Right cardiac atrium (tissue), 5 donors: ENCODE results near the gene FGF12. TPM values are rescaled to one million over a fixed set of nuclear protein-coding genes. Genes with fewer than 3 reads are reported as not detected.
A peak's percentile ranks its signal among the peaks of the same experiment; 100 is the strongest.

ENCODE experiments used
- ATAC-seq, 2 donors: fragments of 200-7000 bp; cut with Tn5 transposase; one replicate each; pipeline versions ENCODE4 v1.8.0 to v1.9.1; 2020; ENCODE audit warnings: moderate library complexity in 2 of 2, mild to moderate bottlenecking in 1 of 2
- DNase-seq, 3 donors: peaks; one replicate each; pipeline ENCODE4 v3.0.0-alpha.2; 2020
- H3K27ac ChIP-seq: one replicate; pipeline ENCODE4 v1.5.1; 2013; ENCODE audit warnings: mild to moderate bottlenecking, low read length, control low read depth, moderate library complexity
- H3K27me3 ChIP-seq: one replicate; pipeline ENCODE4 v1.6.1; 2013; ENCODE audit not compliant: control insufficient read depth, insufficient read depth
- H3K4me1 ChIP-seq: one replicate; pipeline ENCODE4 v1.6.1; 2013; ENCODE audit warnings: low read length; ENCODE audit not compliant: control insufficient read depth, insufficient read depth
- H3K4me3 ChIP-seq: one replicate; pipeline ENCODE4 v1.5.1; 2013; ENCODE audit warnings: low read length, control low read depth
- H3K9me3 ChIP-seq: one replicate; pipeline ENCODE4 v1.6.1; 2013; ENCODE audit warnings: low read length; ENCODE audit not compliant: control insufficient read depth
- WGBS: extraction: QIAGEN DNeasy Blood & Tissue Kit; methylation state at CpG from one replicate; pipeline ENCODE4 v1.1.7; 2013; 5-methylcytosine and 5-hydroxymethylcytosine counted together
- intact Hi-C, 4 donors: fragments of 100-400 bp; cut with DNase I; formaldehyde crosslinking; loops; one replicate each; pipeline versions ENCODE4 v1.11.0 to v1.14.0; 2022 to 2023
- polyA plus RNA-seq: library from polyadenylated mRNA; stranded (reverse); fragments of 200-250 nt; gene quantifications from one replicate; pipeline ENCODE4 v1.2.3, GENCODE V29; 2013
- total RNA-seq, 4 donors: library from RNA; stranded (reverse); fragmentation: NEBNext Ultra II Directional; extraction: Animal tissue kit (Norgen Biotek cat#: 25700); gene quantifications; one replicate each; pipeline ENCODE4 v1.2.1, GENCODE V29; 2021
- donor health status: healthy with polysubstance abuse.
- donor health status: DM: no; HTN: yes; CAD: no.
- donor health status: DM: no; HTN: no; CAD: no.
- donor health status: DM: no; HTN: yes; CAD: no; lungs with severe emphysema.
- donor health status: DM: yes; HTN: yes; CAD: no.

FGF12 gene
- total and polyA plus RNA-seq, 5 donors: 230 to 354 (median 332) TPM

DNA sequence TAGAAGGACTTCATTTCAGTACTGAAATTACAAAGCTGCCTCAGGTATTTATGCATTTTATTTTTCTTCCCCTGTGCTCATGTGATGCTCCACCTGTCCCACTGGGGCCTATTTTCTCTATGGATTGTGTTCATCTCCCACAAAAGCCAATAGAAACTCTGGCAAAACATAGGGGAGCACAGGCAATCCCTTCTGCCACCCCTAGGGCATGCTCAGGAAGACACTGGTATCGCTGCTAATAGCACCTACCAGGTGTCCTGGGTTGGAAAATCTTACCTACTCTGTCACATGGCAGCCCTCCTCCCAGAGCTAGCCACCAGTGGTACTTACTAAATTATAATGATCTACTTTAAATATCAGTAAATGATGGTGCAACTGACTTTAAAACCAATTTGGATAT, 427.4 kb downstream of the FGF12 start:
- H3K4me3 ChIP-seq: no peak overlapping the region
- 95% methylated on average over 1 of the region's 1 CpG for WGBS
- H3K27me3 ChIP-seq: no peaks in the 10 kb centered on the region
- peaks cover 1% of the 10 kb centered on the region for H3K4me1 ChIP-seq
- intact Hi-C loops: no loop called here
- H3K9me3 ChIP-seq: no peaks in the 10 kb centered on the region
- ATAC-seq: no peak
- no peak overlapping the region for H3K27ac ChIP-seq
- no peak for DNase-seq

DNA sequence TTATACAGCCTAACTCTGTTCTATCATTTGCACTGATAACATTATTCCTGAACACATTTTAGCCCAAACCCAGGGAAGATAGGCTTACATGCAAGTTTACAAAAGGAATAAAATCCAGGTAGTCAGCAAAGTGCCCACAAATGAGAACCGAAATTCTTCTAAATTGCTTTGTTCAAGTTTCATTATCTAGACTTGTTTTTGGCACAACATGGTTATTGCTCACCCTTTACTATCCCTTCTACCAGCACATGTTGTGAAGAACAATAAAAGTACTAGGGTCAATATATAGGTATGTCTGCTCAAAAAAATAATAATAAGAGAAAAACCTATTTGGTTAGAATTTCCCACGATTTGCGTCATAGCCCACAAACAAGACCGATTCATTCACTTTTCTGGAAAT, 430.5 kb downstream of the FGF12 start:
- H3K9me3 ChIP-seq: no peaks in the 10 kb centered on the region
- WGBS: 93% methylated on average over 4 of the region's 4 CpGs

GRCh38 chr3:192284443-192285072, 442.8 kb downstream of the FGF12 start:
- ATAC-seq: peak in 1 of 2 donors; percentile 33
- H3K4me1 ChIP-seq: no peaks in the 10 kb centered on the region
- intact Hi-C loops: no loop called here
- H3K27me3 ChIP-seq: no peaks in the 10 kb centered on the region
- no peak overlapping the region for H3K27ac ChIP-seq
- no peak for DNase-seq
- no peak overlapping the region for H3K4me3 ChIP-seq
- H3K9me3 ChIP-seq: no peaks in the 10 kb centered on the region
- 92% methylated on average over 2 of the region's 2 CpGs for WGBS

More for the DNA sequence above, 430.5 kb downstream of the FGF12 start:
- ATAC-seq: no peak
- Histone ChIP-seq H3K4me3 (no peak overlapping the region), H3K4me1 (peaks cover 1% of the 10 kb centered on the region), H3K27me3 (no peaks in the 10 kb centered on the region), H3K27ac (no peak overlapping the region)
- intact Hi-C loops: no loop called here
- no peak for DNase-seq

GRCh38 chr3:192281207-192281880, 446.0 kb downstream of the FGF12 start:
- Histone ChIP-seq H3K4me3 (no peak overlapping the region), H3K27ac (no peak overlapping the region), H3K9me3 (no peaks in the 10 kb centered on the region), H3K4me1 (peaks cover 1% of the 10 kb centered on the region), H3K27me3 (no peaks in the 10 kb centered on the region)
- intact Hi-C loops: no loop called here
- 76% methylated on average over 6 of the region's 6 CpGs for WGBS
- ATAC-seq (no peak), DNase-seq (no peak)

- Histone ChIP-seq H3K9me3 (no peaks in the 10 kb centered on the region), H3K27ac (no peak overlapping the region), H3K4me1 (peaks cover 1% of the 10 kb centered on the region), H3K4me3 (no peak overlapping the region), H3K27me3 (no peaks in the 10 kb centered on the region)
- WGBS: 75% methylated on average over 1 of the region's 1 CpG
- ATAC-seq: no peak
- intact Hi-C loops: no loop called here
- DNase-seq: no peak
Measured at GRCh38 chr3:192279664-192280063, 447.7 kb downstream of the FGF12 start.

DNA sequence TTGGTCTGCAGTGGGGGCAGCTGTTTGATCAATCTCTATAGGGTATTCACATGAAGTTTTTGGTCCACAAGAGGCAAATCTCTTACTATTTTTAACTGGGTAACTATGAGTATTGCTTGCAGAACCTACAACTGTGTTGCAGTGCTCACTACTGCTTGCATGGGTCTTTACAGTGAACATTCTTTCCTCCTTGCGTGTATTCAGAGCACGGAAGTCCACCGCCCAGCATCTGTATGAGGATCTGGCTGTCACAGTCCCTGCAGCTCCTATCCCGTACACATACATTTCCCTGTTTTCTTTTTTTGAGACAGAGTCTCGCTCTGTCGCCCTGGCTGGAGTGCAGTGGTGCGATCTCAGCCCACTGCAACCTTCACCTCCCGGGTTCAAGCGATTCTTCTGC, 449.9 kb downstream of the FGF12 start:
- H3K9me3 ChIP-seq: no peaks in the 10 kb centered on the region
- 94% methylated on average over 9 of the region's 9 CpGs for WGBS
- no peak for ATAC-seq
- H3K27me3 ChIP-seq: no peaks in the 10 kb centered on the region
- H3K4me1 ChIP-seq: peaks cover 1% of the 10 kb centered on the region
- no peak for DNase-seq
- intact Hi-C loops: no loop called here
- no peak overlapping the region for H3K4me3 ChIP-seq
- no peak overlapping the region for H3K27ac ChIP-seq

GRCh38 chr3:192275741-192276355, 451.5 kb downstream of the FGF12 start:
- ATAC-seq: no peak
- WGBS: 61% methylated on average over 7 of the region's 7 CpGs
- H3K4me3 ChIP-seq: no peak overlapping the region
- no peak overlapping the region for H3K27ac ChIP-seq
- no peaks in the 10 kb centered on the region for H3K27me3 ChIP-seq
- intact Hi-C loops: no loop called here
- H3K9me3 ChIP-seq: no peaks in the 10 kb centered on the region
- H3K4me1 ChIP-seq: peaks cover 1% of the 10 kb centered on the region
- DNase-seq: no peak

GRCh38 chr3:192273697-192274010, 453.7 kb downstream of the FGF12 start:
- 77% methylated on average over 3 of the region's 3 CpGs for WGBS
- H3K4me1 ChIP-seq: no peaks in the 10 kb centered on the region
- H3K27me3 ChIP-seq: no peaks in the 10 kb centered on the region
- no peak for DNase-seq
- H3K27ac ChIP-seq: no peak overlapping the region
- intact Hi-C loops: no loop called here
- no peaks in the 10 kb centered on the region for H3K9me3 ChIP-seq
- H3K4me3 ChIP-seq: no peak overlapping the region
- ATAC-seq: no peak

DNA sequence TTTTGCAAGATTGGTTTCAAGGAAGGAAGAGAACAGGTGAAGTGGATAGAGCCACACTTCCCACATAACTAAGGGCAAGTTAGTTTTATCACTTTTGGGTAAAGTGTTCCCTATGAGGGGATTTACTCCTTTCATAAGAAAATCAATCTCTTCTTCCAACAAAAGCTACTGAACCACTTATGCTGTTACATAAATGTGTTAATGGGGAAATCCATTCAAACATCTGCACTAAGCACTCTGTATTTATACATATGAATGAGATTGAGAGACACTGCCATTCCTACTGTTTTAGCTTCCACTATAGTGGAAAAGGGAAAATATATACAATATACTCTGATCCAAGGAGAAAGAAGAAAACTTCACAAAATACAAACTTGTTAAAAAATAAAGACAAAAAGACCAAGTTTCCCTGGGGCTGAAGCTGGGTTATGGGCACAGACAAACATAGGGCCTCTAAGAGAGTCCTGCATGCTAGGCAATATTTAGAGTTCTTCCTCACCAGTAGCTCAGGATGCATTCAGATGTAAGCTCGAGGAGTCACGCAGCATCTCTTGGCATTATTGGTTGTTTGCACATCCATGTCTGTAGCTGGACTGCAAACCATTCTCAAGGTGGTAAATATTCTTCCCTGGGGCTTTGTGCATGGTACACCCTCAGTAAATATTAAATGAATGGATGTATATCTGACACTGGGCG, 454.2 kb downstream of the FGF12 start:
- DNase-seq (no peak), ATAC-seq (no peak)
- WGBS: 89% methylated on average over 3 of the region's 3 CpGs
- intact Hi-C loops: no loop called here
- Histone ChIP-seq H3K9me3 (no peaks in the 10 kb centered on the region), H3K27ac (no peak overlapping the region), H3K27me3 (no peaks in the 10 kb centered on the region), H3K4me1 (no peaks in the 10 kb centered on the region), H3K4me3 (no peak overlapping the region)

DNA sequence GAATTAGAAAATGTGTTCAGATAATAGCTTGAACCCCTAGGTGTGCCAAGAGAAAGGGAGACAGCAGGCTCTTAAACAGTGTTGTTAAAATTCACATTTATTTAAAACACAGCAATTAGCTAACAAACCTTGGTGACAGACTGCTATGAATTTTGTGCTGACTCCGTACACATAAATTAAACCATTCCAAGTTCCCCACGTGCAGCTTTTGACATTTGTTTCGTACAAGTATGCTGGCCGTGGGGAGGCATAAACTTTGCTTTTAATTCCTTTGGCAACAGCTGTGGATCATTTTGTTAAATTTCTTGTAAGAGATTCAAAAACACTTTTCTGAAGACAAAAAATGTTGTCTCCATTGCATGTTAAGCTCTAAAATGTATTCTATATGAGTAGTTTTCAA, 465.3 kb downstream of the FGF12 start:
- intact Hi-C loops: no loop called here
- 70% methylated on average over 4 of the region's 4 CpGs for WGBS
- DNase-seq: no peak
- no peak for ATAC-seq
- H3K9me3 ChIP-seq: no peaks in the 10 kb centered on the region
- H3K4me1 ChIP-seq: no peaks in the 10 kb centered on the region
- no peak overlapping the region for H3K27ac ChIP-seq
- no peak overlapping the region for H3K4me3 ChIP-seq
- no peaks in the 10 kb centered on the region for H3K27me3 ChIP-seq

DNA sequence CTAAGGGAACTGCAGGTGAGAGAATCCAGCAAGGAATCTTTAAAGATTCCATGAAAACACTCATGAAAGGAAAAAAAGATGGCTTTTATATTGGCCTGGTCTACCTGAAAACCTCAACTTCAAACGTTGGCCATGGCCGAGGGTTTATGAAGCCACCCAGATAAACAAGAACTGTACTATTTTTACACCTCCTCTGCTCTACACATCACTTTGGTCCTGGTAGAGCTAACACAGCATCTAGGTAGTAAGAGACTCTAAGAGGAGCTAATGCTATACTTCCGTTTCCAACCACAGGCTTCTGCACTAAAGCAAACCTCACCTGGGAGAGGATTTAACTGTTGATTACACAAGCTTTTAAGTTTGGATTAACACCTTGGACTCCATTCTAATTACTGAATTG, 466.2 kb downstream of the FGF12 start:
- H3K9me3 ChIP-seq: no peaks in the 10 kb centered on the region
- no peaks in the 10 kb centered on the region for H3K27me3 ChIP-seq
- H3K4me3 ChIP-seq: no peak overlapping the region
- WGBS: 67% methylated on average over 3 of the region's 3 CpGs
- no peak overlapping the region for H3K27ac ChIP-seq
- H3K4me1 ChIP-seq: no peaks in the 10 kb centered on the region
- ATAC-seq (no peak), DNase-seq (no peak)
- intact Hi-C loops: no loop called here
